Skeletal muscle tissue (tissue), 4 donors: Measurements from ENCODE around the gene SMC1B. TPM values are rescaled to one million over a fixed set of nuclear protein-coding genes. Genes with fewer than 3 reads are reported as not detected.
A peak's percentile ranks its signal among the peaks of the same experiment; 100 is the strongest.
"Not testable (repeated sequence)": the region's sequence is repeated elsewhere in the genome, so short reads cannot be mapped to it uniquely, and the experiment has no call there.

ENCODE experiments used
- H3K27ac ChIP-seq: one replicate; pipeline ENCODE4 v1.7.0; 2013; ENCODE audit warnings: mild to moderate bottlenecking, low read depth, low read length, inconsistent platforms
- H3K27me3 ChIP-seq, 3 donors: one replicate each; pipeline ENCODE4 v1.7.0; 2013; ENCODE audit warnings: low read length in 3 of 3; ENCODE audit not compliant: control insufficient read depth in 3 of 3, insufficient read depth in 3 of 3
- H3K36me3 ChIP-seq, 3 donors: one replicate each; pipeline ENCODE4 v1.7.0; 2013; ENCODE audit warnings: low read length in 3 of 3; ENCODE audit not compliant: control insufficient read depth in 3 of 3, insufficient read depth in 3 of 3
- H3K4me1 ChIP-seq, 3 donors: one replicate each; pipeline ENCODE4 v1.7.0; 2013; ENCODE audit warnings: low read length in 3 of 3, mild to moderate bottlenecking in 3 of 3; ENCODE audit not compliant: control insufficient read depth in 3 of 3, insufficient read depth in 3 of 3
- H3K4me3 ChIP-seq, 3 donors: one replicate each; pipeline ENCODE4 v1.7.0; 2013; ENCODE audit warnings: low read length in 3 of 3
- H3K9ac ChIP-seq, 3 donors: one replicate each; pipeline ENCODE4 v1.7.0; 2013; ENCODE audit warnings: low read length in 3 of 3, mild to moderate bottlenecking in 3 of 3, moderate library complexity in 2 of 3, low read depth in 1 of 3
- H3K9me3 ChIP-seq, 3 donors: one replicate each; pipeline ENCODE4 v1.7.0; 2013; ENCODE audit warnings: low read length in 3 of 3; ENCODE audit not compliant: control insufficient read depth in 3 of 3
- total RNA-seq: library from RNA; depleted of rRNA; stranded (reverse); fragments of >200 nt; gene quantifications from one replicate; pipeline ENCODE4 v1.2.3, GENCODE V29; 2014
- donor health status: Osteomylitis.

The SMC1B gene
- total RNA-seq, 1 donor from 2014 or later: under 0.01 TPM

- Histone ChIP-seq H3K27ac (no peak overlapping the region), H3K4me3 (no peak overlapping the region), H3K36me3 (no peaks in the 10 kb centered on the region), H3K9me3 (no peaks in the 10 kb centered on the region), H3K9ac (no peak overlapping the region), H3K4me1 (peaks cover 3 to 9% (median 7%) of the 10 kb centered on the region in 3 donors), H3K27me3 (peaks cover 0 to 17% (median 0%) of the 10 kb centered on the region in 3 donors)
Observed at GRCh38 chr22:45454275-45454674, 40.9 kb upstream of the SMC1B start.

- H3K4me1 ChIP-seq: peaks cover 3 to 9% (median 7%) of the 10 kb centered on the region in 3 donors
- no peak overlapping the region for H3K27ac ChIP-seq
- H3K9ac ChIP-seq: no peak overlapping the region
Observed at GRCh38 chr22:45453764-45454163, 40.4 kb upstream of the SMC1B start.

GRCh38 chr22:45452565-45453379, 39.4 kb upstream of the SMC1B start:
- Histone ChIP-seq H3K4me3 (no peak overlapping the region), H3K4me1 (peaks cover 3 to 9% (median 7%) of the 10 kb centered on the region in 3 donors), H3K27me3 (peaks cover 0 to 13% (median 0%) of the 10 kb centered on the region in 3 donors), H3K9ac (no peak overlapping the region), H3K36me3 (no peaks in the 10 kb centered on the region), H3K9me3 (no peaks in the 10 kb centered on the region), H3K27ac (no peak overlapping the region)

More at GRCh38 chr22:45453764-45454163, 40.4 kb upstream of the SMC1B start:
- H3K27me3 ChIP-seq: peaks cover 0 to 17% (median 0%) of the 10 kb centered on the region in 3 donors
- H3K9me3 ChIP-seq: no peaks in the 10 kb centered on the region
- H3K4me3 ChIP-seq: no peak overlapping the region
- no peaks in the 10 kb centered on the region for H3K36me3 ChIP-seq

GRCh38 chr22:45451972-45452371, 38.6 kb upstream of the SMC1B start:
- Histone ChIP-seq H3K9me3 (no peaks in the 10 kb centered on the region), H3K9ac (no peak overlapping the region), H3K4me3 (no peak overlapping the region), H3K4me1 (peaks cover 3 to 9% (median 7%) of the 10 kb centered on the region in 3 donors), H3K27ac (no peak overlapping the region), H3K27me3 (peaks cover 0 to 10% (median 0%) of the 10 kb centered on the region in 3 donors), H3K36me3 (no peaks in the 10 kb centered on the region)

- peaks cover 3 to 9% (median 7%) of the 10 kb centered on the region in 3 donors for H3K4me1 ChIP-seq
- peaks cover 0 to 7% (median 0%) of the 10 kb centered on the region in 3 donors for H3K27me3 ChIP-seq
- no peaks in the 10 kb centered on the region for H3K9me3 ChIP-seq
- no peak overlapping the region for H3K4me3 ChIP-seq
- no peak overlapping the region for H3K9ac ChIP-seq
- H3K27ac ChIP-seq: peak overlapping the region; percentile 42
- no peaks in the 10 kb centered on the region for H3K36me3 ChIP-seq
Observed at GRCh38 chr22:45450921-45451651, 37.7 kb upstream of the SMC1B start.

- Histone ChIP-seq H3K4me3 (no peak overlapping the region), H3K9me3 (no peaks in the 10 kb centered on the region), H3K36me3 (no peaks in the 10 kb centered on the region), H3K9ac (no peak overlapping the region), H3K4me1 (peaks cover 3 to 9% (median 7%) of the 10 kb centered on the region in 3 donors), H3K27ac (peak overlapping the region; percentile 42), H3K27me3 (peaks cover 0 to 7% (median 0%) of the 10 kb centered on the region in 3 donors)
Observed at GRCh38 chr22:45450101-45450785, 36.8 kb upstream of the SMC1B start.

- not testable (repeated sequence) for H3K9ac ChIP-seq, H3K4me3 ChIP-seq, H3K27me3 ChIP-seq, H3K4me1 ChIP-seq, H3K27ac ChIP-seq, H3K9me3 ChIP-seq, H3K36me3 ChIP-seq
Observed at GRCh38 chr22:45449442-45449841, 36.0 kb upstream of the SMC1B start.

GRCh38 chr22:45448431-45448830, 35.0 kb upstream of the SMC1B start:
- Histone ChIP-seq H3K27ac (no peak overlapping the region), H3K4me3 (no peak overlapping the region), H3K4me1 (peaks cover 3 to 9% (median 7%) of the 10 kb centered on the region in 3 donors), H3K9me3 (no peaks in the 10 kb centered on the region), H3K9ac (no peak overlapping the region), H3K36me3 (no peaks in the 10 kb centered on the region), H3K27me3 (peaks cover 0 to 7% (median 0%) of the 10 kb centered on the region in 3 donors)

GRCh38 chr22:45447596-45447995, 34.2 kb upstream of the SMC1B start:
- H3K4me1 ChIP-seq, H3K9ac ChIP-seq, H3K27ac ChIP-seq, H3K27me3 ChIP-seq, H3K4me3 ChIP-seq, H3K36me3 ChIP-seq, H3K9me3 ChIP-seq: not testable (repeated sequence)
